ENCODE data around the gene CFAP61.

Gene CFAP61

DNA sequence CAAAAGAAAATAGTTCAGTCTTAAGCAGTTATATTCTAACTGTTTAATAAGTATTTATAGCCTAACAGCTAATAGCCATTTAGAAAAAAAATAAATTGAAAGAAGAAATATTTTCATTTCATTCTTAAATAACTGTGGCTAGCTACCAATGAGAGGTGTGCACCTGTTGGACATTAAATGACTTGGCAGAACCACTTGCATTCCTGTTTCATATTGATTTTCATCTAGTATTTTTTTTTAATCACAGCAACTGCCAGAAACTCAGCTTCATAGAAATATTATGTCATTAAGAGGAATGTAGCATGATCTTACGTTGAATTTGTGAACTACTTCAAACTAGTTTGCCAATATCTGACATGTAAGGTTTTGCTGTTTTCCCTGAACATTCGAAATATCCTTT lies 25.0 kb upstream of the CFAP61 start:
- Histone ChIP-seq H3K27ac (ENCODE audit: extremely low read depth, low read depth, low read length) (no peak overlapping the region), H3K4me1 (ENCODE audit: control insufficient read depth, insufficient read depth, low read length) (no peaks in the 10 kb centered on the region), H3K36me3 (ENCODE audit: control insufficient read depth in 2 of 2, insufficient read depth in 1 of 2, low read length in 2 of 2) (peaks cover 24 to 74% of the 10 kb centered on the region in 2 experiments), H3K4me3 (ENCODE audit: low read depth, low read length) (no peak overlapping the region), H3K9me3 (ENCODE audit: control insufficient read depth, insufficient read depth, low read depth, low read length) (no peaks in the 10 kb centered on the region)
- TF ChIP-seq SCRT2 (tag by site-specific recombination; IDR thresholded peaks at IDR 0.05) (peak; percentile 53), ZNF747 (tag by site-specific recombination; IDR thresholded peaks at IDR 0.05) (no peak)
- CTCF ChIA-PET: interaction anchor here (0.7 to 1.2 kb wide), 3 partner anchors 12 to 56 kb away, joined by 3 to 5 read pairs (median 3); no protein-coding TSS in a partner anchor
- POLR2A ChIA-PET: interaction anchor here (0.9 to 2.4 kb wide), 2 partner anchors 10 to 25 kb away, joined by 3 to 6 read pairs; partner anchors contain the start of genes CFAP61, CRNKL1 and NAA20

DNA sequence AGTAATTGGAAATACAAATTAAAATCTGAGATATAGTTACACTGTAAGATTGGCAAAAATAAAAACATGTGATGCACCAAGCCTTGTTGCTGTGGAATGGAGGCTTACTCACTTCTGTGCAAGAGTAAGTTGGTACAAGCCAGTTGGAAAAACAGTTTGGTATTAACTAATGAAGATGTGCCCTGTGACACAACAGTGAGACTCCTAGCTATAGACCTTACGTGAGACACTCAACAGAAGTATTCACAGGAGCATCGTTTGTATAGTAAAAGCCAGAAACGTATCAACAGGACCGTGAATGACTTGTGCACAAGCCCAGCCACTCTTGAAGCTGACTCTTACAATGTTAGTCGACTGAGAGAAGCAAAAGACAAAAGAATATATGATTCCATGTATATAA lies 20.5 kb upstream of the CFAP61 start:
- no peaks in the 10 kb centered on the region for H3K4me1 ChIP-seq (ENCODE audit: control insufficient read depth, insufficient read depth, low read length)
- peaks cover 45 to 92% of the 10 kb centered on the region in 2 experiments for H3K36me3 ChIP-seq (ENCODE audit: control insufficient read depth in 2 of 2, insufficient read depth in 1 of 2, low read length in 2 of 2)
- CTCF ChIA-PET: no interaction called here
- no peak overlapping the region for H3K4me3 ChIP-seq (ENCODE audit: low read depth, low read length)
- POLR2A ChIA-PET: no interaction called here
- no peak overlapping the region for H3K27ac ChIP-seq (ENCODE audit: extremely low read depth, low read depth, low read length)
- H3K9me3 ChIP-seq (ENCODE audit: control insufficient read depth, insufficient read depth, low read depth, low read length): no peaks in the 10 kb centered on the region
- no peak for TF ChIP-seq ZNF624 (tag by site-specific recombination; IDR thresholded peaks at IDR 0.05)

DNA sequence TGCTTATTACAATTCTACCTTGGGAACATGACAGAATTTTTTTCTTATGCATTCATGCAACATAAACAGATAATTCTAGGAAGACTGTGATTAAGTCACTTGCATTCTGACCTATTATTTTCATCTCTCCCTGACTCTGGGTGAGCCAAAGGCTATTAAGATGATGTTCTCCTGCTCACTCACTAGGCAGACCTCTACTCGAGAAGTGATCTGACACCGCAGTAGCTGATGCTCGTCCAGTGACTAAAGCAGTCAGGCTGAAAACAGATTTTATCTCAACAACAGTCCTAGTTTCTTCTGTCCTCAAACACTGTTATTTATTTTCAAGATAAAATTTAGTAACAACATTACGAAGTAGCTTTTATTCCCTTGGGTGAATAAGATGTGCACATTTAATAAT lies 17.8 kb upstream of the CFAP61 start:
- peaks cover 46 to 95% of the 10 kb centered on the region in 2 experiments for H3K36me3 ChIP-seq (ENCODE audit: control insufficient read depth in 2 of 2, insufficient read depth in 1 of 2, low read length in 2 of 2)
- no peak overlapping the region for H3K4me3 ChIP-seq (ENCODE audit: low read depth, low read length)
- ChIA-PET CTCF (interaction anchor here (0.6 kb wide), 1 partner anchor 1732 kb away, joined by 3 read pairs; no protein-coding TSS in a partner anchor), POLR2A (no interaction called here)
- H3K4me1 ChIP-seq (ENCODE audit: control insufficient read depth, insufficient read depth, low read length): no peaks in the 10 kb centered on the region
- no peak overlapping the region for H3K27ac ChIP-seq (ENCODE audit: extremely low read depth, low read depth, low read length)
- no peaks in the 10 kb centered on the region for H3K9me3 ChIP-seq (ENCODE audit: control insufficient read depth, insufficient read depth, low read depth, low read length)
- TF ChIP-seq, protein P1, sequence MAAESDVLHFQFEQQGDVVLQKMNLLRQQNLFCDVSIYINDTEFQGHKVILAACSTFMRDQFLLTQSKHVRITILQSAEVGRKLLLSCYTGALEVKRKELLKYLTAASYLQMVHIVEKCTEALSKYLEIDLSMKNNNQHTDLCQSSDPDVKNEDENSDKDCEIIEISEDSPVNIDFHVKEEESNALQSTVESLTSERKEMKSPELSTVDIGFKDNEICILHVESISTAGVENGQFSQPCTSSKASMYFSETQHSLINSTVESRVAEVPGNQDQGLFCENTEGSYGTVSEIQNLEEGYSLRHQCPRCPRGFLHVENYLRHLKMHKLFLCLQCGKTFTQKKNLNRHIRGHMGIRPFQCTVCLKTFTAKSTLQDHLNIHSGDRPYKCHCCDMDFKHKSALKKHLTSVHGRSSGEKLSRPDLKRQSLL (tag by site-specific recombination; IDR thresholded peaks at IDR 0.05): no peak
- TF ChIP-seq ZNF133 (tag by site-specific recombination; IDR thresholded peaks at IDR 0.05) (no peak), ZNF549 (tag by site-specific recombination; IDR thresholded peaks at IDR 0.05) (no peak), ZSCAN16 (tag by site-specific recombination; IDR thresholded peaks at IDR 0.05) (no peak), ZNF701 (tag by site-specific recombination; IDR thresholded peaks at IDR 0.05) (no peak), ZNF585B (tag by site-specific recombination; IDR thresholded peaks at IDR 0.05) (no peak), ZNF610 (tag by site-specific recombination; IDR thresholded peaks at IDR 0.05; ENCODE audit: borderline replicate concordance) (no peak)
- TF ChIP-seq, protein P2, sequence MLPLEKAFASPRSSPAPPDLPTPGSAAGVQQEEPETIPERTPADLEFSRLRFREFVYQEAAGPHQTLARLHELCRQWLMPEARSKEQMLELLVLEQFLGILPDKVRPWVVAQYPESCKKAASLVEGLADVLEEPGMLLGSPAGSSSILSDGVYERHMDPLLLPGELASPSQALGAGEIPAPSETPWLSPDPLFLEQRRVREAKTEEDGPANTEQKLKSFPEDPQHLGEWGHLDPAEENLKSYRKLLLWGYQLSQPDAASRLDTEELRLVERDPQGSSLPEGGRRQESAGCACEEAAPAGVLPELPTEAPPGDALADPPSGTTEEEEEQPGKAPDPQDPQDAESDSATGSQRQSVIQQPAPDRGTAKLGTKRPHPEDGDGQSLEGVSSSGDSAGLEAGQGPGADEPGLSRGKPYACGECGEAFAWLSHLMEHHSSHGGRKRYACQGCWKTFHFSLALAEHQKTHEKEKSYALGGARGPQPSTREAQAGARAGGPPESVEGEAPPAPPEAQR (tag by site-specific recombination; IDR thresholded peaks at IDR 0.05): no peak
- TF ChIP-seq, protein P3, sequence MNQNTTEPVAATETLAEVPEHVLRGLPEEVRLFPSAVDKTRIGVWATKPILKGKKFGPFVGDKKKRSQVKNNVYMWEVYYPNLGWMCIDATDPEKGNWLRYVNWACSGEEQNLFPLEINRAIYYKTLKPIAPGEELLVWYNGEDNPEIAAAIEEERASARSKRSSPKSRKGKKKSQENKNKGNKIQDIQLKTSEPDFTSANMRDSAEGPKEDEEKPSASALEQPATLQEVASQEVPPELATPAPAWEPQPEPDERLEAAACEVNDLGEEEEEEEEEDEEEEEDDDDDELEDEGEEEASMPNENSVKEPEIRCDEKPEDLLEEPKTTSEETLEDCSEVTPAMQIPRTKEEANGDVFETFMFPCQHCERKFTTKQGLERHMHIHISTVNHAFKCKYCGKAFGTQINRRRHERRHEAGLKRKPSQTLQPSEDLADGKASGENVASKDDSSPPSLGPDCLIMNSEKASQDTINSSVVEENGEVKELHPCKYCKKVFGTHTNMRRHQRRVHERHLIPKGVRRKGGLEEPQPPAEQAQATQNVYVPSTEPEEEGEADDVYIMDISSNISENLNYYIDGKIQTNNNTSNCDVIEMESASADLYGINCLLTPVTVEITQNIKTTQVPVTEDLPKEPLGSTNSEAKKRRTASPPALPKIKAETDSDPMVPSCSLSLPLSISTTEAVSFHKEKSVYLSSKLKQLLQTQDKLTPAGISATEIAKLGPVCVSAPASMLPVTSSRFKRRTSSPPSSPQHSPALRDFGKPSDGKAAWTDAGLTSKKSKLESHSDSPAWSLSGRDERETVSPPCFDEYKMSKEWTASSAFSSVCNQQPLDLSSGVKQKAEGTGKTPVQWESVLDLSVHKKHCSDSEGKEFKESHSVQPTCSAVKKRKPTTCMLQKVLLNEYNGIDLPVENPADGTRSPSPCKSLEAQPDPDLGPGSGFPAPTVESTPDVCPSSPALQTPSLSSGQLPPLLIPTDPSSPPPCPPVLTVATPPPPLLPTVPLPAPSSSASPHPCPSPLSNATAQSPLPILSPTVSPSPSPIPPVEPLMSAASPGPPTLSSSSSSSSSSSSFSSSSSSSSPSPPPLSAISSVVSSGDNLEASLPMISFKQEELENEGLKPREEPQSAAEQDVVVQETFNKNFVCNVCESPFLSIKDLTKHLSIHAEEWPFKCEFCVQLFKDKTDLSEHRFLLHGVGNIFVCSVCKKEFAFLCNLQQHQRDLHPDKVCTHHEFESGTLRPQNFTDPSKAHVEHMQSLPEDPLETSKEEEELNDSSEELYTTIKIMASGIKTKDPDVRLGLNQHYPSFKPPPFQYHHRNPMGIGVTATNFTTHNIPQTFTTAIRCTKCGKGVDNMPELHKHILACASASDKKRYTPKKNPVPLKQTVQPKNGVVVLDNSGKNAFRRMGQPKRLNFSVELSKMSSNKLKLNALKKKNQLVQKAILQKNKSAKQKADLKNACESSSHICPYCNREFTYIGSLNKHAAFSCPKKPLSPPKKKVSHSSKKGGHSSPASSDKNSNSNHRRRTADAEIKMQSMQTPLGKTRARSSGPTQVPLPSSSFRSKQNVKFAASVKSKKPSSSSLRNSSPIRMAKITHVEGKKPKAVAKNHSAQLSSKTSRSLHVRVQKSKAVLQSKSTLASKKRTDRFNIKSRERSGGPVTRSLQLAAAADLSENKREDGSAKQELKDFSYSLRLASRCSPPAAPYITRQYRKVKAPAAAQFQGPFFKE (tag by site-specific recombination; IDR thresholded peaks at IDR 0.05; ENCODE audit: borderline replicate concordance): no peak
- TF ChIP-seq, protein P4, sequence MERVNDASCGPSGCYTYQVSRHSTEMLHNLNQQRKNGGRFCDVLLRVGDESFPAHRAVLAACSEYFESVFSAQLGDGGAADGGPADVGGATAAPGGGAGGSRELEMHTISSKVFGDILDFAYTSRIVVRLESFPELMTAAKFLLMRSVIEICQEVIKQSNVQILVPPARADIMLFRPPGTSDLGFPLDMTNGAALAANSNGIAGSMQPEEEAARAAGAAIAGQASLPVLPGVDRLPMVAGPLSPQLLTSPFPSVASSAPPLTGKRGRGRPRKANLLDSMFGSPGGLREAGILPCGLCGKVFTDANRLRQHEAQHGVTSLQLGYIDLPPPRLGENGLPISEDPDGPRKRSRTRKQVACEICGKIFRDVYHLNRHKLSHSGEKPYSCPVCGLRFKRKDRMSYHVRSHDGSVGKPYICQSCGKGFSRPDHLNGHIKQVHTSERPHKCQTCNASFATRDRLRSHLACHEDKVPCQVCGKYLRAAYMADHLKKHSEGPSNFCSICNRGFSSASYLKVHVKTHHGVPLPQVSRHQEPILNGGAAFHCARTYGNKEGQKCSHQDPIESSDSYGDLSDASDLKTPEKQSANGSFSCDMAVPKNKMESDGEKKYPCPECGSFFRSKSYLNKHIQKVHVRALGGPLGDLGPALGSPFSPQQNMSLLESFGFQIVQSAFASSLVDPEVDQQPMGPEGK (tag by site-specific recombination; IDR thresholded peaks at IDR 0.05): no peak
- TF ChIP-seq, protein P5, sequence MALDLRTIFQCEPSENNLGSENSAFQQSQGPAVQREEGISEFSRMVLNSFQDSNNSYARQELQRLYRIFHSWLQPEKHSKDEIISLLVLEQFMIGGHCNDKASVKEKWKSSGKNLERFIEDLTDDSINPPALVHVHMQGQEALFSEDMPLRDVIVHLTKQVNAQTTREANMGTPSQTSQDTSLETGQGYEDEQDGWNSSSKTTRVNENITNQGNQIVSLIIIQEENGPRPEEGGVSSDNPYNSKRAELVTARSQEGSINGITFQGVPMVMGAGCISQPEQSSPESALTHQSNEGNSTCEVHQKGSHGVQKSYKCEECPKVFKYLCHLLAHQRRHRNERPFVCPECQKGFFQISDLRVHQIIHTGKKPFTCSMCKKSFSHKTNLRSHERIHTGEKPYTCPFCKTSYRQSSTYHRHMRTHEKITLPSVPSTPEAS (tag by site-specific recombination; IDR thresholded peaks at IDR 0.05): no peak
- TF ChIP-seq, protein P6, sequence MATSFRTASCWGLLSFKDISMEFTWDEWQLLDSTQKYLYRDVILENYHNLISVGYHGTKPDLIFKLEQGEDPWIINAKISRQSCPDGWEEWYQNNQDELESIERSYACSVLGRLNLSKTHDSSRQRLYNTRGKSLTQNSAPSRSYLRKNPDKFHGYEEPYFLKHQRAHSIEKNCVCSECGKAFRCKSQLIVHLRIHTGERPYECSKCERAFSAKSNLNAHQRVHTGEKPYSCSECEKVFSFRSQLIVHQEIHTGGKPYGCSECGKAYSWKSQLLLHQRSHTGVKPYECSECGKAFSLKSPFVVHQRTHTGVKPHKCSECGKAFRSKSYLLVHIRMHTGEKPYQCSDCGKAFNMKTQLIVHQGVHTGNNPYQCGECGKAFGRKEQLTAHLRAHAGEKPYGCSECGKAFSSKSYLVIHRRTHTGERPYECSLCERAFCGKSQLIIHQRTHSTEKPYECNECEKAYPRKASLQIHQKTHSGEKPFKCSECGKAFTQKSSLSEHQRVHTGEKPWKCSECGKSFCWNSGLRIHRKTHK (tag by site-specific recombination; IDR thresholded peaks at IDR 0.05): no peak
- TF ChIP-seq, protein P7, sequence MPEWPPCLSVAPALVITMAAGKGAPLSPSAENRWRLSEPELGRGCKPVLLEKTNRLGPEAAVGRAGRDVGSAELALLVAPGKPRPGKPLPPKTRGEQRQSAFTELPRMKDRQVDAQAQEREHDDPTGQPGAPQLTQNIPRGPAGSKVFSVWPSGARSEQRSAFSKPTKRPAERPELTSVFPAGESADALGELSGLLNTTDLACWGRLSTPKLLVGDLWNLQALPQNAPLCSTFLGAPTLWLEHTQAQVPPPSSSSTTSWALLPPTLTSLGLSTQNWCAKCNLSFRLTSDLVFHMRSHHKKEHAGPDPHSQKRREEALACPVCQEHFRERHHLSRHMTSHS (tag by site-specific recombination; IDR thresholded peaks at IDR 0.05): no peak
